RWPE2 (cell line): ENCODE results near the gene STOML1.
A peak's percentile ranks its signal among the peaks of the same experiment; 100 is the strongest.

Experiments used
- ATAC-seq: fragments of 200-7000 bp; cut with Tn5 transposase; 3 replicates; pipeline ENCODE4 v1.9.1; 2021; ENCODE audit warnings: low read depth
- DNase-seq: peaks from one replicate; pipeline ENCODE4 v3.0.0-alpha.2; 2020; ENCODE audit warnings: low spot score
- H3K27ac ChIP-seq: fragments of 450-650 bp; 2 replicates; pipeline ENCODE4 v1.5.1; 2017; ENCODE audit warnings: mild to moderate bottlenecking; ENCODE audit not compliant: poor library complexity, severe bottlenecking
- H3K27me3 ChIP-seq: fragments of 250-450 bp; sonication (Bioruptor Pico); 2 replicates; pipeline ENCODE4 v1.5.1; 2021; ENCODE audit warnings: mild to moderate bottlenecking, moderate library complexity; ENCODE audit not compliant: insufficient read depth, poor library complexity, severe bottlenecking
- H3K36me3 ChIP-seq: fragments of 250-450 bp; sonication (Bioruptor Pico); 2 replicates; pipeline ENCODE4 v1.5.1; 2020; ENCODE audit warnings: low read depth, mild to moderate bottlenecking, moderate library complexity
- H3K4me1 ChIP-seq: fragments of 250-450 bp; sonication (Bioruptor Pico); 2 replicates; pipeline ENCODE4 v1.5.1; 2021; ENCODE audit warnings: mild to moderate bottlenecking, moderate library complexity; ENCODE audit not compliant: insufficient read depth, poor library complexity, severe bottlenecking
- H3K4me3 ChIP-seq: fragments of 250-450 bp; sonication (Bioruptor Pico); 2 replicates; pipeline ENCODE4 v1.5.1; 2021; ENCODE audit warnings: mild to moderate bottlenecking, moderate library complexity; ENCODE audit not compliant: severe bottlenecking
- H3K9me3 ChIP-seq: fragments of 250-450 bp; sonication (Bioruptor Pico); 2 replicates; pipeline ENCODE4 v1.5.1; 2021; ENCODE audit warnings: mild to moderate bottlenecking, moderate library complexity; ENCODE audit not compliant: severe bottlenecking
- TF ChIP-seq, protein P1 (sequence below): fragments of 450-650 bp; IDR thresholded peaks from one replicate; pipeline ENCODE4 v1.5.1; 2017; ENCODE audit warnings: mild to moderate bottlenecking, moderate library complexity; ENCODE audit not compliant: poor library complexity, severe bottlenecking

The STOML1 gene

GRCh38 chr15:74011610-74012009, 19.5 kb upstream of the STOML1 start:
- peak; percentile 45; the same call in 1 of the 3 replicates for ATAC-seq
- Histone ChIP-seq H3K4me1 (no peaks in the 10 kb centered on the region), H3K4me3 (no peak overlapping the region), H3K27me3 (no peaks in the 10 kb centered on the region), H3K9me3 (no peaks in the 10 kb centered on the region), H3K36me3 (peaks cover 34% of the 10 kb centered on the region), H3K27ac (no peak overlapping the region)
- TF ChIP-seq, protein P1, sequence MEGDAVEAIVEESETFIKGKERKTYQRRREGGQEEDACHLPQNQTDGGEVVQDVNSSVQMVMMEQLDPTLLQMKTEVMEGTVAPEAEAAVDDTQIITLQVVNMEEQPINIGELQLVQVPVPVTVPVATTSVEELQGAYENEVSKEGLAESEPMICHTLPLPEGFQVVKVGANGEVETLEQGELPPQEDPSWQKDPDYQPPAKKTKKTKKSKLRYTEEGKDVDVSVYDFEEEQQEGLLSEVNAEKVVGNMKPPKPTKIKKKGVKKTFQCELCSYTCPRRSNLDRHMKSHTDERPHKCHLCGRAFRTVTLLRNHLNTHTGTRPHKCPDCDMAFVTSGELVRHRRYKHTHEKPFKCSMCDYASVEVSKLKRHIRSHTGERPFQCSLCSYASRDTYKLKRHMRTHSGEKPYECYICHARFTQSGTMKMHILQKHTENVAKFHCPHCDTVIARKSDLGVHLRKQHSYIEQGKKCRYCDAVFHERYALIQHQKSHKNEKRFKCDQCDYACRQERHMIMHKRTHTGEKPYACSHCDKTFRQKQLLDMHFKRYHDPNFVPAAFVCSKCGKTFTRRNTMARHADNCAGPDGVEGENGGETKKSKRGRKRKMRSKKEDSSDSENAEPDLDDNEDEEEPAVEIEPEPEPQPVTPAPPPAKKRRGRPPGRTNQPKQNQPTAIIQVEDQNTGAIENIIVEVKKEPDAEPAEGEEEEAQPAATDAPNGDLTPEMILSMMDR, result no peak
- DNase-seq, result no peak

DNA sequence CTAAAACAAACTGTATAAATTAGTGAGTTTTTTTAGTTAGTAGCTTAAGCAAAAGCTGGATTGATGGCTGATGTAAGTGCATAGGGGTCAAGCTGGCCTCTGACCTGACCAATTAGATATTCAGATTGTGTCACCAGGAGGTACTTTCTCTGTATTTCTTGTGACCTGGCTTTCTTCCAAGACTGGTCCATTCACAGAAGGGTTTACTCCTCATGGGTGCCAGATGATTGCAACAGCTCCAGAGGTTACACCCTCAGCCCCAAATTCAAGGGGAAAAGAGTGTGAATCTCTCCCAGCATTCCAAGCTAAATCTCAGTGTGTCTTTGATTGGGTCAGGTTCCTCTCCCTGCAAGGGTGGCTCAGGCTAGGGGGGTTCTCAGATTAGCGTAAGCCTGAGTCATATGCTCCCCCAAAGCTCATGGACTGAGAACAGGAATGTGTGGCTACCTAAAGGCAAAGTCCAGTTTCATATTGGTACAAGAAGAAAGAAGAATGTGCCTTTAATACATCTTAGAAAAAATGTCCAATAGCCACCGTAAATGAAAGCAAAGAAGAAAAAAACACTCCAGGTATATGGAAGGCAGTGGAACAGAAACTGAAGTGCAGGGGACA, 18.9 kb upstream of the STOML1 start:
- Histone ChIP-seq H3K4me3 (no peak overlapping the region), H3K9me3 (no peaks in the 10 kb centered on the region), H3K4me1 (no peaks in the 10 kb centered on the region), H3K36me3 (peaks cover 37% of the 10 kb centered on the region), H3K27me3 (no peaks in the 10 kb centered on the region), H3K27ac (no peak overlapping the region)
- ATAC-seq (peak; percentile 29; the same call in 1 of the 3 replicates), DNase-seq (no peak)
- TF ChIP-seq, protein P1, result no peak

GRCh38 chr15:74008901-74009300, 16.8 kb upstream of the STOML1 start:
- Histone ChIP-seq H3K27ac (no peak overlapping the region), H3K36me3 (peaks cover 56% of the 10 kb centered on the region), H3K27me3 (no peaks in the 10 kb centered on the region), H3K9me3 (no peaks in the 10 kb centered on the region), H3K4me3 (no peak overlapping the region), H3K4me1 (no peaks in the 10 kb centered on the region)
- TF ChIP-seq, protein P1, result no peak
- DNase-seq (no peak), ATAC-seq (no peak)

GRCh38 chr15:74007820-74008371, 15.8 kb upstream of the STOML1 start:
- H3K4me1 ChIP-seq, result no peaks in the 10 kb centered on the region
- no peak for ATAC-seq
- peaks cover 56% of the 10 kb centered on the region for H3K36me3 ChIP-seq

More at GRCh38 chr15:74007820-74008371, 15.8 kb upstream of the STOML1 start:
- no peak overlapping the region for H3K27ac ChIP-seq
- no peak overlapping the region for H3K4me3 ChIP-seq
- no peaks in the 10 kb centered on the region for H3K9me3 ChIP-seq
- DNase-seq, result no peak
- no peaks in the 10 kb centered on the region for H3K27me3 ChIP-seq
- TF ChIP-seq, protein P1, result no peak
